ENCODE measurements around the gene SUGCT. TPM values are rescaled to one million over a fixed set of nuclear protein-coding genes. Genes with fewer than 3 reads are reported as not detected.
A peak's percentile ranks its signal among the peaks of the same experiment; 100 is the strongest.

Gene SUGCT
- total RNA-seq, 1 experiment from 2014 or later, result 9.9 TPM

GRCh38 chr7:40828686-40829600, 694.1 kb downstream of the SUGCT start:
- no peak overlapping the region for H3K27ac Mint-ChIP-seq (ENCODE audit: unreplicated experiment)
- intact Hi-C loops (cut with micrococcal nuclease; ENCODE audit: unreplicated experiment), result no loop called here

GRCh38 chr7:40833191-40833887, 698.5 kb downstream of the SUGCT start:
- TF ChIP-seq CTCF (IDR thresholded peaks at IDR 0.05; ENCODE audit: insufficient read depth in 1 of 2, low read depth in 1 of 2, low read length in 1 of 2, severe bottlenecking in 1 of 2, unreplicated experiment in 1 of 2), result no peak
- Mint-ChIP-seq H3K36me3 (ENCODE audit: insufficient read depth, unreplicated experiment) (no peaks in the 10 kb centered on the region), H3K9me3 (ENCODE audit: unreplicated experiment) (no peaks in the 10 kb centered on the region), H3K27me3 (ENCODE audit: insufficient read depth, unreplicated experiment) (no peaks in the 10 kb centered on the region), H3K27ac (ENCODE audit: unreplicated experiment) (no peak overlapping the region), H3K4me1 (ENCODE audit: low read depth, unreplicated experiment) (no peaks in the 10 kb centered on the region), H3K4me3 (ENCODE audit: unreplicated experiment) (no peak overlapping the region)
- no TSS peak for BruUV-seq (replicated peaks)
- no peak overlapping the region for H3K4me3 ChIP-seq (ENCODE audit: low read depth, low read length)
- DNase-seq, result no peak
- H3K4me1 ChIP-seq, result no peaks in the 10 kb centered on the region
- ChIA-PET CTCF (no interaction called here), POLR2A (no interaction called here)
- no peaks in the 10 kb centered on the region for H3K27me3 ChIP-seq (replicated peaks; ENCODE audit: control insufficient read depth, insufficient read depth, low read length)
- H3K36me3 ChIP-seq (ENCODE audit: control insufficient read depth, insufficient read depth, low read length), result no peaks in the 10 kb centered on the region
- no peaks in the 10 kb centered on the region for H3K9me3 ChIP-seq
- intact Hi-C loops (cut with micrococcal nuclease; ENCODE audit: unreplicated experiment), result no loop called here

More at GRCh38 chr7:40828686-40829600, 694.1 kb downstream of the SUGCT start:
- ChIA-PET CTCF (no interaction called here), POLR2A (no interaction called here)
- no peak overlapping the region for H3K4me3 ChIP-seq (ENCODE audit: low read depth, low read length)
- H3K36me3 ChIP-seq (ENCODE audit: control insufficient read depth, insufficient read depth, low read length), result no peaks in the 10 kb centered on the region
- Mint-ChIP-seq H3K4me3 (ENCODE audit: unreplicated experiment) (no peak overlapping the region), H3K27me3 (ENCODE audit: insufficient read depth, unreplicated experiment) (no peaks in the 10 kb centered on the region), H3K36me3 (ENCODE audit: insufficient read depth, unreplicated experiment) (no peaks in the 10 kb centered on the region), H3K9me3 (ENCODE audit: unreplicated experiment) (no peaks in the 10 kb centered on the region), H3K4me1 (ENCODE audit: low read depth, unreplicated experiment) (peaks cover 14% of the 10 kb centered on the region)
- no peaks in the 10 kb centered on the region for H3K27me3 ChIP-seq (replicated peaks; ENCODE audit: control insufficient read depth, insufficient read depth, low read length)
- DNase-seq, result no peak
- no peaks in the 10 kb centered on the region for H3K9me3 ChIP-seq
- H3K4me1 ChIP-seq, result peaks cover 9% of the 10 kb centered on the region; the same call in 1 of the 2 replicates
- no peak for TF ChIP-seq CTCF (IDR thresholded peaks at IDR 0.05; ENCODE audit: insufficient read depth in 1 of 2, low read depth in 1 of 2, low read length in 1 of 2, severe bottlenecking in 1 of 2, unreplicated experiment in 1 of 2)
- no TSS peak for BruUV-seq (replicated peaks)

- ChIA-PET CTCF (no interaction called here), POLR2A (no interaction called here)
- H3K4me1 Mint-ChIP-seq (ENCODE audit: low read depth, unreplicated experiment), result no peaks in the 10 kb centered on the region
- no peak overlapping the region for H3K4me3 ChIP-seq (ENCODE audit: low read depth, low read length)
- no peaks in the 10 kb centered on the region for H3K36me3 ChIP-seq (ENCODE audit: control insufficient read depth, insufficient read depth, low read length)
- H3K27ac Mint-ChIP-seq (ENCODE audit: unreplicated experiment), result no peak overlapping the region
- H3K4me3 Mint-ChIP-seq (ENCODE audit: unreplicated experiment), result no peak overlapping the region
- H3K27me3 ChIP-seq (replicated peaks; ENCODE audit: control insufficient read depth, insufficient read depth, low read length), result no peaks in the 10 kb centered on the region
- TF ChIP-seq CTCF (IDR thresholded peaks at IDR 0.05; ENCODE audit: insufficient read depth in 1 of 2, low read depth in 1 of 2, low read length in 1 of 2, severe bottlenecking in 1 of 2, unreplicated experiment in 1 of 2), result peak in 1 of 2 experiments; percentile 4
- H3K36me3 Mint-ChIP-seq (ENCODE audit: insufficient read depth, unreplicated experiment), result no peaks in the 10 kb centered on the region
- no peaks in the 10 kb centered on the region for H3K9me3 Mint-ChIP-seq (ENCODE audit: unreplicated experiment)
- intact Hi-C loops (cut with micrococcal nuclease; ENCODE audit: unreplicated experiment), result loop anchor here (1.0 kb wide), 1 partner anchor 862 kb away; no protein-coding TSS in a partner anchor
- no peak for DNase-seq
- no TSS peak for BruUV-seq (replicated peaks)
- H3K27me3 Mint-ChIP-seq (ENCODE audit: insufficient read depth, unreplicated experiment), result no peaks in the 10 kb centered on the region
- H3K4me1 ChIP-seq, result no peaks in the 10 kb centered on the region
- no peaks in the 10 kb centered on the region for H3K9me3 ChIP-seq
Measured at GRCh38 chr7:40833888-40834234, 699.1 kb downstream of the SUGCT start.
